HG02973 (cell line): ENCODE data around the gene CYB5R2.

Source experiments
- ATAC-seq: cut with Tn5 transposase; IDR thresholded peaks from one replicate; pipeline ENCODE4 v1.9.1; 2021; ENCODE audit warnings: moderate library complexity; ENCODE audit not compliant: unreplicated experiment

Gene CYB5R2

DNA sequence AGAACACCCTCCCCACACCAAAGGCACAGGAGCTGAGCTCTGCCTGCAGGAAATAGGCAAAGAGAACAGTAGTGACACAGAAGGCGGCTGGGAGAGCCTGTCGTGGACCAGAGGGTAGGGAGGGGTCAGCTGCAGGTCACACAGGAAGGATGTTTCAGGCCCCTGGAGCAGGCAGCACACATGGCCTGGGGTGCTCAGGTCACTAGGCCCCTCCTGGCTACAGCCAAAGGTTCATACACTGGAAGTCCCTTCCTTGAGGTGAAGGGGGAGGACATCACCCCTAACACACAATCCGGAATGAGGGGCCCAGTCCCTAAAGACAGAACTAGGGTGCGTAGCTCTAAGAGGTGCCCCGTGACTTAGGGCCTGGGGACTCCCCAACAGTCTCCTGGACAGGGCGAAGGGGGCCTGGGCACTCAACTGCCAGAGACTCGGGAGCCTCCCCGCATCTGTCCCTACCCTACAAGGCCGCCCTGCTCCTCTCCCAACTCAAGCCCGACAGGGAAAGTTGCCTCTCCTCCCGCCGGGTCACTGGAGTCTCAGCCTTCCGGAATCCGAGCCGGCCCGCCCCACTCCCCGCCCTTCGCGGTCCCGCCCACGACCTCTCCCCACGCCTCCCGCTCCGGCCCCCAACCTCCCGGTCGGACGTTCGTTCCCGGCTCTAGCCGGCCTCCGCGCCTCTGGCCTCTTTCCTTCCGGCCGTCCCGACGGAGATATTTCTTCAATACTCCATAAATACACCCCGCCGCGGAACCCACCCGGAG is at the start of gene CYB5R2:
CYB5R2 (minus strand) TSS at position 541 of the 764 bp plus-strand sequence. CDS start 675 bp downstream, outside the sequence.
- peak; percentile 37 for ATAC-seq

DNA sequence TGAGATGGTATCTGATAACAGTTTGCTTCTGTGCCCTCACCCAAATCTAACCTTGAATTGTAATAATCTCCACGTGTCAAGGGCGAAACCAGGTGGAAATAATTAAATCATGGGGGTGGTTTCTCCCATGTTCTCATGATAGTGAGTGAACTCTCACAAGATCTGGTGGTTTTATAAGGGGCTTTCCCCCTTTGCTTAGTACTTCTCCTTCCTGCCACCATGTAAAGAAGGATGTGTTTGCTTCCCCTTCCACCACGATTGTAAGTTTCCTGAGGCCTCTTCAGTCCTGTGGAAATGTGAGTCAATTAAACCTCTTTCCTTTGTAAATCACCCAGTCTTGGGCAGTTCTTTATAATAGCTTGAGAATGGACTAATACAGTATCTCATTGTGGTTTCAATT is 41.5 kb upstream of the CYB5R2 start:
- no peak for ATAC-seq

DNA sequence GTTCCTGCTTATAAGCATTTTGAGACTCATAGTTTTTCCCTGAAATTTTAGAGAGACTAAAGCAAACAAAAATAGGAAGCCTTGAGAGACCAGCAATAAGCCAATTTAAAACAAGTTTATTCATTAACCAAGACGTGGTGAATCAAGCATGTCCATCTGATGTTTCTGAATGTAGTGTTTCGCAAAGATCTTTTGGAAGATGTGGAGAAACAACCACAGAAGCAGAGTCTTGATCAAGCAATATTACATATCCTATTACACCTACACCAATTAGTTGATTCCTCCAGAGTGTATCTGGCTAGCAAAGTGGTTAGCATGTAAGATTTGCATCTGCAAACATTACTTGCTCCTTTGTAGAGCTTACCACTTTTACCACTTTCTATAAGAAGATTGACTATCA is 33.1 kb upstream of the CYB5R2 start, which contains the start of gene OVCH2:
OVCH2 (minus strand) TSS at position 101 of the 400 bp plus-strand sequence; CDS start at position 18, 83 bp downstream.
- no peak for ATAC-seq

DNA sequence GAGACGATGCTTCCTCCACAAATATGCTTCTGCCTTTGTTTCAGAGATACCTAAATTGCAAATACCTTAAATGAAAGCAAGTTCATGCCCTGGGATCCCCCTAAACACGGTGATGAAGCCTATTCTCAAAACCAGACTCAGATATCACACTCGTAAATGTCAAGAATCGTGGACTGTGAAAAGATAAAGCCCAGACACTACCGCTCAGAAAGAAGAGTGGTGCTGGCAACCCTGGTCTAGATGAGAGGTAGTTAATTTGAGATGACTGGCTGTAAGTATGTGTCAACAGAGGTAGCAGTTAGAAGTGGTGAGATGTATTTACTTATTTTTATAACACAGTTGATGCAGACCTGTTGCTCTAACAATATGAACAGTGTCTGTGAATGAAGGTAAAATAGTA is 30.4 kb upstream of the CYB5R2 start:
- ATAC-seq: no peak

DNA sequence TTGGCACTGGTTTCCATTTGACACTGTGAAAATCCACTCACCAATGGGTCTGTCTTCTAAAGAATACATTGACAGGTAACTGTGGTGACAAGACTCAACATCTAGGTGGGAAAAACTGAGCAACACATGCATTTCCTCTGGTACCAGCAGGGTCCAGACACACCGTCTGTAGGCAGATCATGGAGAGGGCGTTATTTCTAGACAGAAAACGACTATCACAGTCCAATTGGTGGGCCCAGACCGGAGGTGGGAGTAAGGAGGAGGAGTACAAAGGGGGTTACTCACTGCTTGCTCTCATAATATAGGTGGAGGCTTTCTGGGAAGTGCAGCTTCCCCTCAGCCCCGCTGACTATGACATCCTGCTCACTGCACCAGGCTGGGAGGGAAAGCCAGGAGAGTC is 23.1 kb upstream of the CYB5R2 start:
- ATAC-seq: no peak

DNA sequence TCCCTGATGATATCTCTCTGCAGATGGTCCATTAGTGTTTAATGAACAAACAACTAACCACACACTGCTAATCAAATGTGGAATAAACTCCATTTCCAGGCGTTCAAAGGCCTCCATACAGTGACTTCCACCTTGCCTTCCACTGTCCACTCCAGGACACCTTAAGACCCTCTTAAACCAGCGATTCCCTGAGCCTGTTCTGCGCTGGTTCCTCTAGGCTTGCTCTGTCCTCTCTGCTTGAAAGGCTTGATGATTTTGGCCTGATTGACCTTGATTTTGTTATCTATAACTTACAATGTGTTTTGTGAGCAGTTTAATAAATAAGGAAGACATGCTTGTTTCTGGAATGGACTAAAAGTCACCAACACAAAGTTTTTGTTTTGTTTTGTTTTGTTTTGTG is 20.9 kb upstream of the CYB5R2 start:
- ATAC-seq: no peak

DNA sequence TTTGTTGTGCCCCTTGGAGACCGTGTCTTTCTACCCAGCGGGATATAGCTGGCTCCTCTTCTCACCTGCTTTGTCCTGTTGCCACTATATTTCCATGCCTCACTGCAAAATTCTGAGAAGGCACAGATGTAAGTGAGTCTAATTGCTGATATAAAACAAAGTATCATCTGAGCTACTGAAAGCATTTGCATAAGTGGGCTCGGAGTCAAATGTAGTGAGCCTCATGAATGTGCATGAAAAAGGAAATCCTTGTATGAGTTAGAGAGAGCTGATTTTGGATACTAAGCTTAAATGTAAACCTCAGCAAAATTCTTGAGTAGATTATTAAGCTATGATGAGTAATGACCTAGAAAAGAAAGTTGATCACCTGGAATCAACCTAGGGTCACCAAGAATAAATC is 19.1 kb upstream of the CYB5R2 start:
- ATAC-seq: no peak

DNA sequence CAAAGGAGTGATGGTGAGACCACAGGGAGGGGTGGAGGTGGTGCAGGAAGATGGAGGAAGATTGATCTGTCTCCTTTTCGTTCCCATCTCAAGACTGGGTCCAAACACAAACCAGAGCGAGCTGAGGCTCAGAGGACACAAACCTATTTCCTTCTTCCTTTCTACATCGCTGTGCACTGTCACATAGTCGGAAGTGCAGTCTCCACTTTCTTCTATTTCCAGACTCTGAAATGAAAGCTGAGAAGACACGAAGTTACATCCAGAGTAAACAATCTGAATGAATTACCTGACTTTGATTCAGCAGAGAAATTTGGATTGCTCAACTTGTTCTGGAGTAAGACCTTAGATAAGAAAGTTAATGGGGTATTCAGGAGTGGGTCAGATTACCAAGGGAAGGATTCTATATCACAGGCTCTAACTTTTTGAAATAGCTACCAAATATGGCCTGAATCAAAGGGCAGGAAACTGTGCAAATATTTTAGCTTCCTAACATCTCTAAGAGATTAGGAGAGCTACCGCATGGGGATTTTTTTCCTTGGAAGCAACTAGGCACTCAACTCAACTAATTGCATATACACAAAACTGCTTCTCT is 18.6 kb upstream of the CYB5R2 start:
- no peak for ATAC-seq

DNA sequence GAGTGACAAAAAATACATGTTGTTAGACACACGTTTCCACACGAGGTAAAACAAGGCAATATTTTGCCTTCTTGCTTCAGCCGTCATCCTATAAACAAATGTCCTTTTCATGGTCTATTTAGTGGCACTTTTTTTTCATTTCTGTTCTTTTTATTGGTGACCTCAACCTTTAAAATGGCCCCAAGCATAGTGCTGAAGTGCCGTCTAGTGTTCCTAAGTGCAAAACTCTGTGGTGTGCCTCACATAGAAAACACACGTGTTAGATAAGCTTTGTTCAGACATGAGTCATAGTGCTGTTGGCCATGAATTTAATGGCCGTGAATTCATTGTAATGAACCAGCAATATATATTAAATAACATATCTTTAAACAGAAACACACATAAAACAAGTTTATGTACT is 17.3 kb upstream of the CYB5R2 start:
- no peak for ATAC-seq

DNA sequence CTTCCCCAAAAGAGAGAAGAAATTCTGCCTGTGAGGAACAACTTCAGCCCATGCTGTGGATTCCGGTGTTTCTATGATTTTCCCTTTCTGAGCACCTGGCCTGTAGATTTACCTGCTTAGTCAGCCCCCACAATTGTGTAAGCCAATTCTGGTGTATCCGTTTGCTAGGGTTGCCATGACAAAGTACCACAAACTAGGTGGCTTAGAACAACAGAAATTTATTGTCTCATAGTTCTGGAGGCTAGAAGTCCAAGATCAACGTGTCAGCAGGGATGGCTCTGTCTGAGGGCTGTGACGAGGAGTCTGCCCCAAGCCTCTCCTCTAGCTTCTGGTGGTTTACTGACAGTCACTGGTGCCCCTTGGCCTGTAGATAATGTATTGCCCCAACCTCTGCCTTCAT is 15.9 kb upstream of the CYB5R2 start:
- ATAC-seq: no peak

DNA sequence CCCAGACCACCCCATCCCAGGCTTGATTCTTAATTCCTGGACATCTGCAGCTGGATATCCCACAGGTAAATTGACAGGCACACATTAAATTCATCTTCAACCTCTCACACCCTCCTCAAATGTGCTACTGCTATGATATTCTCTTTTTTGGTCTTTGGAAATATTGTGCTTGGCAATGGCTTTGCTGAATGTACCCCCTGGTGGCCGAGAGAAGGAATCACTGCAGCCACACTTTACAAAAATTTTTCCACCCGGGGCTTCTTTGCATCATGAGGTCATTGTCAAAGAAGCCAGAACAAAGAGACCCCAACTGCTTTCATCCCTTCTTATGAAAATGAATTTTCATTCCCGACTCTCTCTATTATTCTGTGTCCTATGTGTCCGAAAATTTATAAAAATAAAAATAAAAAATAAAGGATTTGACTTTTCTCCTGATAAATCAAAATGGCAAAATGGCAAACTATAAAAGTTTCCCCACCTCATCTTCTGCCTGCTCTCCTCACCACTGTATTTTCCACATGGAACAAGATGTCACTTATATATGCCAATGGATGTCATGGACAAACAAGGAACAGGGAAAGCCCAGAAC is 15.0 kb upstream of the CYB5R2 start:
- ATAC-seq: no peak

DNA sequence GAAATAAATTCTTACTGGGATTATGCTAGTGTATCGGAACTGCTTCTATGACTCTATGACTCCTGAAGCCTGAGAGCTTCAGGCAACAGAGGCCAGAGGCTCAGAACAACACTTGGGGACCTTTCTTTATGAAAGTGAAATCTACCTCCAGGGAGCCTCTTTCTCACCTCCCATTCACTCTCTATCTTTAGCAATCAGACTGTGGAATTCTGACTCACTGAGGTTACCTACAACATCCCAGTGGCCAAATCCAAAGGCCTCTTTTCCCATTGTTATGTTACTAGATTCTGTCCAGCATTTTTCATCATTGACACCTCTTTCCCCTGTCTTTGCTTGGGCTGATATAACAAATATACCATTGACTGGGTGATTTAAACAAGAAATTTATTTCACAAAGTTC is 14.1 kb upstream of the CYB5R2 start:
- ATAC-seq: no peak

DNA sequence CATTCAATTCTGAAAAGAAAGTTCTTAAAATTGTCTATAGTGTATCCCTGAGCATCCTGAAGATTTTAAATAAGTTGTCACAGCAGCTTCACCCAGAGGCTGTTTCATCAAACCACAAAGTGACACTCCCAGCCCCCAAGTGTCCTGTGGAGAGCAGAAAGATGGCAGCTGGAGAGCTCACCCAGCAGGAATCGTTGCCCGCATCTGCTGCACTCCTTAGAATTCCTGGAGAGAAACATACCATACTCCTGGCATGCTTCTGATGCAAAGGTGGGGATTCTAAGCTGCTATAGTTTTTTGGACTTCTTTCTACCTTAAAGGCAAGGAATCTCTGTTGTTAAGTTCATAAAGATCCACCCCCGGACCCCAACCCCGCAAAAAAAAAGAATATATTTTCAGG is 13.5 kb upstream of the CYB5R2 start:
- no peak for ATAC-seq

DNA sequence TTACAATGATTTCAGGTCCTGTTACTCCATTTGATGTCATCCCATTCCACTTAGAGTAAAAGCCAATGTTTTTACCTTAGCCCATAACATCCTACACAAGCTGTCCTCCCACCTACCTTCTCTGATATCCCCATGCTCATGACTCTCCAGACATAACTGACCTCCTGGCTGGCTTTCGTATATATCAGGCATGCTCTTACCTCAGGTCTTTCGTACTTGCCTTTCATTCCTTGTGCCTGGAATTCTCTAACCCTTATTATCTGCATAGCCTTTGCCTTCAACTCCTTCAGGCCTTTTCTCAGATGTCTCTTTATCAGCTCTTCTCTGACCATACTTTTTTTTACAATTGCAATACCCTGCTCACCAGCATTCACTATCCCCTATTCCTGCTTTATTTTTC is 10.3 kb upstream of the CYB5R2 start:
- no peak for ATAC-seq

DNA sequence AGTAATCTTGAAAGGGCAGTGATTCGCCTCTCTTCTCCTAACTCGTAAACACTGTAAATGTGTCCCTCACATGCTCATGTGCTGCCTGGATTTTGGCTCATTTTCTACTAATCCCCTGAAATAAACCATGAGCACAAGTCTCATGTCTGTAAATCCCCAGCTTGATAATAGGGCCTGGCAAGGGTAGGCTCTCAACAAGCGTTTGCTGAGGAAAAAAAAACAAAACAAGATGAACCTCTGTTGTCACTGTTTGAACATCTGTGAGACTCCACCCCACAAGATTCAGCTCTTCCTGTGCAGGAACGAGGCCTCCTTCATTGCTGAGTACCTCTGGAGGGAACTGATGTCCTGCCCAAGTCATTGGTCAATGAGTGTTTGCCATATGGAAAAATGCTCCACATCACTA is 4.5 kb upstream of the CYB5R2 start:
- ATAC-seq: no peak

DNA sequence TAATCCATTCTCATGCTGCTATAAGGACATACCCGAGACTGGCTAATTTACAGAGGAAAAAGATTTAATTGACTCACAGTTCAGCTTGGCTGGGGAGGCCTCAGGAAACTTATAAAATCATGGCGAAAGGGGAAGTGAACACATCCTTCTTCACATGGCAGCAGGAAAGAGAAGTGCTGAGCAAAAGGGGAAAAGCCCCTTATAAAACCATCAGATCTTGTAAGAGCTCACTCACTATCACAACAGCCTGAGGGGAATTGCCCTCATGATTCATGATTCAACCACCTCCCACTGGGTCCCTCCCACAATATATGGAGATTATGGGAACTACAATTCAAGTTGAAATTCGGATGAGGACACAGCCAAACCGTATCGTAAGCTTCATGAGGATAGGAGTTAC is 3.8 kb upstream of the CYB5R2 start:
- ATAC-seq: no peak

DNA sequence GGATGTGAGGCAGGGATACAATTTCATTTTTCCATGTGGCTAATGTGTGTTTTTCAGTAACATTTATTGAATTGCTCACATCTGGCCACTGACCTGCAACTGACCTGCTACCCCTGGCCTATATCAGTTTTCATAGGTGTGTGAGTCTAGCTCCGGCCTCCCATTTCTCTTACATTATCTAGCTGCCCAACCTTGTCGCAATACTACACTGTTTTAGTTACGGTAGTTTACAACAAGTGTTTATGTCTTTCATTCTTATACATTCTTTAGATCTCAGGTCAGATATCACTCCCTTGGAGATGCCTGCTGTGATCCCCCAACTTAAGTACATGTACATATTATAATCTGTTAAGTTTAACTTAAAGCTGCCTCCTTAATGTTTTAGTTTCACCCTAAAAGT is 2.3 kb upstream of the CYB5R2 start:
- ATAC-seq: no peak

DNA sequence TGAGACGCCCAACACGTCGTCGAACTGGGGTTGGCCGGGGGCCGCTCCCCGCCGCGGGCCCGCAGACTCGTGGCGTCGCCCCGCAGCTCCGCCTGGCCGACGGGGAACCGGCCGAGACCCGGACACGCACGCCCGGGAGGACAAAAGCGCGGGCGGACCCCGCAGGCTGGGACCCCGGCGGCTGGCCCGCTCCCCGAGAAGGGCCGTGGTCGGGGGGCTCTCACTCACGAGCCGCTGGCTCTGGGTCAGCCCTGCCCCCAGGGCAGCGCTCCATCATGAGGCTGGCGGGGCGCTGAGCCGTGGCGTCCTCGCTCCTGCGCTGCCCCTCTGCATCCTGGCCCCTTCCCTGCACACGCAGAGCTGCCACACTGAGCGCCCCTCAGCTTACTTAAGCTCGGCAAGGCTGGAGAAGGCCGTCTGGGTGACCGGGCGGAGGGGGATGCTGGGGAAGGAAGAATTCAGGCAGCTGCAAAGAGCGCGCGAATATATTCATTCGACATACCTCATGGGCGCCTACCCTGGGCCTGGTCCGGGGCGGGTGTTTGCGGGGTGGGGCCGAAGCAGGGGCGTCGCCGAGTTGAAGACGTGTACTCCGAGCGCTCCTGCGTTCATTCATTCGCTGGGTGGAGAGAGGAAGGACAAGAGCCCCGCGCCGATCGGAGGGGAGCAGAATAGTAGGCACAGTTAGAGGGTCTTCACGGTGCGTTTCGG is 579 bp upstream of the CYB5R2 start:
- ATAC-seq: no peak

DNA sequence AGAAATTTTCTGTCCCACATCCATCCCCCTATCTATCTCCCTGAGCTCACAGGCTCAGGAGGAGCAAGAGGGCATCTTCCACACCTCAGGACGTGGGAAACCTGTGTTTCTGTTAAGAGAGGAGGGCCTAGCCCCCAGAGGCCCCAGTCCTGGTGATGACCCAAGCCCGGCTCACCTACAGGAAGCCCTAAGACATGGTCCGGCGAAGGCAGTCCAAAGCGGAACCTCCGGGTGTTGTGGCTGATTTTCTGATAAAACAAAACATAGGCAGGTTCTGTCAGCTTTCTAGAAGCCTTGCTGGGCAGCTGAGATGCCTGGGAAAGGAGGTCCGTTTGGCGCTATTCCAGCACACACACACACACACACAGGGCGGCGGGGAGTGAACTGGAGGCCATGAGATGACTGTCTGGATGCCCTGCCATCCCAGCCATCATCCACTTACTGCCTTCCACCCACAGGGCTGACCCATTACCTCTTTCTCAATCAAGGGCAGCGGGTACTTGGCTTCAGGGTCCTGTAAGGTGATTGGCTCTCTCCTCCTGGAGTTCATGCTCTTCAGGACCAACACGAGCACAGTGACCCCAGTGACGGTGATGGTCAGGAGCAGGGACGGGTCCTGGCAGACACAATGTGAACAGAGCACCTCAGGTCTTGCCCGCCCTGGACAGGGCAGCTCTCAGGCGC is 882 bp downstream of the CYB5R2 start:
- no peak for ATAC-seq

DNA sequence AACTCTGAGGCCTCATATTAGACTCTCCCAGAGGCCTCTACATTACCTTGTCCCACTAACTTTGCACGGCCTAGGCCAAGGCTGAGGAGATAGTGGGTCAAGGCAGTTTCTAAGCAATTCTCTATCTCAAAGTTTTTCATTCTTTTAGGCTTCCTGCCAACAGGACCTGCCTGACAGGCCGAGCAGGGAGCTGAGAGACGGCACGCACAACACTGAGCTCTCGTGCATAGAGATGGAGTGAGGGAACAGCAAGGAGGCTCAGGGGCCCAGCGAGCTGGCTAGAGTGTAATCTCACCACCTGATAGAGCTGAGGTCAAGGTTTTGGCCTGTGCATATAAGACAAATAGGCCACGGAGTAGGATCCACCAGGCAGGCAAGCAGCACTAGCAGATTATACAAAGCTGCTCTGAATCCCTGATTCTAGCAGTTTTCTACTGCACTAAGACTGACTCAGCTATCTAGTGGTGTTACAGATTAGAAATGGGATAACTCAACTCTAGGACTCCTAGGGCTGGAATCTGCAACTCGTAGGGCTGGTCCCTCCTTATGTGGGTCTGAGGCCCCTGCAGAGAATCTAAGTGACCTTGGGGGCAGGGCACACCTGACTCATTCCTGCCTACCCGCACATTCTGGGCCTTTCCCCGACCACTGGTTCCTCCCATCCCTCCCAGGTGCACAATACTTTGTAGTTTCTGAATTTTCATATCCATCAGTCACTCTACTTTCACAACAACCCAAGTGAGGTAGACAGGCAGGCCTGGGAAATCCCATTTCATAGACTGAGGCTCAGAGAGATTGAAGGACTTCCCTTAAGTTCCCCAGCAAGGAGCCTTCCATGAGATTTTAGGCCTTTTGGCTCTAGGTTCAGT is 1.7 kb downstream of the CYB5R2 start:
- peak; percentile 69 for ATAC-seq
